Inferior parietal cortex (tissue), 1 donor: ENCODE measurements around the gene MKNK1.
A peak's percentile ranks its signal among the peaks of the same experiment; 100 is the strongest.

Experiments used
- DNase-seq: peaks from one replicate; pipeline ENCODE4 v3.0.0-alpha.2; 2016; ENCODE audit errors: extremely low spot score

MKNK1 gene

DNA sequence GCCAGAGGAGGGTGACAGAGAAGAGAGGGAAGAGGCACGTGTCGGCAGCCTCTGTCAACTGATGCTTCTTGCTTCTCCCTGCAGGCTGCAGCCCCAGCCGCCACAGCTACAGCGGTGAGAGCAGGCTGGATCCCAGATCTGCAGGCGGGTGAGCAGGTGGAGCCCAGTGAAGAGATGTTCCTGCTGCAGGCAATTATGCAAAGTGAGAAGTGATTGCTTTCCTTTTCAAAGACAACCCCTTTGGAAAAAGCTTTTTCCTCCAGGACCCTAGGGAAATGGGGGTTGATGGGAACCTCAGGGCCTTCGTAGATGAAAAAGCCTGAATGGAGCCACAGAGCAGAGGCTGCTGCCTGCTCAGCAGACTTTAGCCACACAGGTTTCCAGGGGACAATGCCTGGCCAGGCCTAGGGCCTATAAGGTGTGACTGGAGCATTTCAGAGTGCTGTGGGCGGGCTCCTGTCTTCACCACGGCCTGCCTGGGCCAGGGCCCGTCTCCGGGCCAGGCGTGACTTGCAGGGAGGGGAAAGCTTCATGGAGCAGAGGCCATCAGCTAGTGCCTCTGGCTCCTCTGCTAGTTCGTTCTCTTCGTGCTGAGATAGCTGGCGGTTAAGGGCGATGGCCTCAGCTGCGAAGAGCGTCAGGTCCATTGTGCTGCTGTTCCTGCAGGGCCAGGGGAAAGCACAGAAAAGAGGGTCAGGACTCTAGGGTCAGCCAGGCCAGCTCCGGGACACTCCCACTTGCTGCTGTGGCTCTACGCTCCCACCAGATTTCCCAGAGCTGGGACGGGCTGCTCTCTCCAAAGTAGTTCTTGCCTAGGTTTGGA, 45.7 kb downstream of the MKNK1 start:
- DNase-seq: no peak

DNA sequence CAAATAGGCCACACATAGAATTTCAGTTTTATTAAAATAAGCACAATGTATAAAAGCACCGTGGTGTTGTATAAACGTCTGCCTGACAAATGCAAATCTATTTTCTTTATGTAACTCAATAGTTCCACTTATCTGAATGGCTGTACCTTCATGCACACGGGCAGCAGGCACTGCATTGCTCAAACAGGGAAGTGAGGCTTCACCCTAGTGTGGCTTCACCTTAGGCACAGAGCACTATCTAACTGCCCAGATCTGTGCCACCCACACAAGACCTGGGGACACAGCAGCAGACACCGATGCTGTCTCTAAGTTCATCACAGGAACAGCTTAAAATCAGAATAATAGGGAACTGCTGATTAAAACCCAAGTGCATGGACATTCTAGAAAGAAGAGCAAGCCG, 46.7 kb downstream of the MKNK1 start:
- no peak for DNase-seq

DNA sequence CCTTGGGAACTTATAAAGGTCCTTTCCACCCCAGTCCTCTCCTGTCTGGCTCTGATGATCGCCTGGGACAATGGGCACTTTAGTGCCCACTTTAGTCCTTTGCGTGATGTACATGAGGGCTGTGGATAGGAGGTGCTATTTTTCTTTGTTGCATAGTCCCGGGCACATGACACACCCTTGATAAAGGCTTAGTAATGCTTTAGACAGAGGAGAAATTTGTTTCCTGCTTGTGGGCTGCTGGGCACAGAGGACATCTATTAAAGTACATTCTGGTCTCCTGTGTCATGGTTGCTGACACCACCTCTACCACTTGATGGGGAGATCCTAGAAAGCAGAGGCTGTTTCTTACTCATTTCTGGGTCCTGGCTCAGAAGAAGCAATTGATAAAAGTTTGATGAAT, 47.2 kb downstream of the MKNK1 start:
- DNase-seq: no peak

DNA sequence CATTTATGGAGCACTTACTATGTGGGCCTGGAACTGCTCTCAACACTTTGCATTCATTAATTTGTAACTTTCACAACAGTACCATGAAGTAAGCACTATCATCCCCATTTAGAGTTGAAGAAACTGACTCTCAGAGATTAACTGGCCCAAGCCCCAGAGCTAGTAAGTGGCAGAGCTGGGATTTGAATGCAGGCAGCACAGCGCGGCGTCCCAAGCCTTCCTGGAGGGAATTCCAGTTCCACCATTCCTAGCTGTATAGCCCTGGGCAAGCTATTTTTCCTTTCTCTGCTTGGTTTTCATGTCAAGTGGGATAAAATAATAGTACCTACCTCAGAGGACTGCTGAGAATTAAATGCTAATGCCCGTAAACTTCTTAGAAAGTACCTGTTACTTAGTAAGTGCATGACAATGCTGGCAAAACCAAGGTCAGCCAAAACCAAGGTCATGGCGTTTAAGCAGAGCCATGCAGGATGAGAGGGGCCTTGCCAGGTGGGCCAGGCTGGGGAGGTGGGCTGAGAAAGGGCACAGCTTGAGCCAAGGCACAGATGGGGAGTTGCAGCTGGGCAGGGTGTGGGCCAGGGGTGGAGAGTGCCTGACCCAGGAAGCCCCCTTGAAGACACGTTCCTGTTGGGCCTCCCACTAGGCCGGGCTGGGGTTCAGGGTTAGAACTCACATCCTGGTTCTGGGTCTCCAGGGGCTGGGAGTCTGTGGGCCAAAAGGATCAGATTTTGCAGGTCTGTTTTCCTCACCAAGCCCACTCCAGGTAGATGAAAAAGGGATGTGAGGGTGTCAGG, 48.0 kb downstream of the MKNK1 start:
- DNase-seq: no peak

DNA sequence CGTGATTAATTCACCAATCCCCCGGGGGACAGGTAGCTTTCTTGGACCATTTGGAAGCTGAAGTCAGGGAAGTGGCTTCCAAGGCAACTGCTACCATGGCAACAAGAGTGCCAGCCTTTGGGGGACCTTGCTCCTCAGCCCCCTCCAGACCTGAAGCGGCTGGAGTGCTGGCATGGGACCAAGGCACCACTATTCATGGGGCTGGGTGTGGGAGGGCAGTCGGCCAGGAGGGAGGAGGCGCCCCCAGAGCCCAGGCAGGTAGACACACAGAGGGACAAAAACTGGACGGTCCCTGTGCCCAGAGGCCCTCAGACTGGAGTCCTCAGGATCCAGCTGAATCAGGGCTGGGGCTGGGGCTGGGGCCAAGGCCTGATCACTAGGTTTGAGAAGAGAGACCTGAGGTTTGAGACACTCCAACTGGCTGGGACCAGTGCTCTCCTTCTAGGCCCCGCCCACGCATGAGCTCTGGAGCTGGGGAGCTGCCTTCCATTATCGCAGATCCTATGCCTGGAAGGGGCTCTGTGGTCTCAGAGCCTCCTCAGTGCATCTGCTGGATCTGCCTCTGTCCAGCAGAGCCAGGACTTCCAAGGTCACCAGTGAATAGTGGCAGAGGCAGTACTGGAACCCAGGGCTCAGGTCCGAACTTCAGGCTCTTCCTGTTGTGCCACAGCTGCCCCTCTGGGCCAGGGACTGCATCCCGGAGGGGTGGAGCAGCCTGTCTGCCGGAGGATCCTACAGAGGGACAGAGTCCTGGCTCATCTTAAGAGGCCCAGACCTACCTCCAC, 49.3 kb downstream of the MKNK1 start:
- no peak for DNase-seq

DNA sequence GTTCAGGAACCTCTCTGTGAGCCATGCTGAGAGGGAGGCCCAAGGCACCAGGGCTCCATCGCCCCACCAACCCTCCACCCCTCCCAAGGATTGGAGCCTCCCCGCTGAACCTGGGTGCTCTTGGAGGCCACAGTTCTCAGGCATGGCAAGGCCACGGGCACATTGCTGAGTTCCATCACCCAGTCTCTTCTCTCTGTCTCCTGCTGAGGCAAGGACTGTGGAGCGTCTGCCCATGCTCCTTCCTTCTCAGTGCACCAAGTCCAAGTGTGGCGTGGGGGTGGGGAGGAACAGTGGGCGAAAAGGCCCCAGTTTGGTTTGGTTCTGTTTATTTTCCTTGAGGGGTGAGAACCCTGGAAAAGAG, 49.9 kb downstream of the MKNK1 start:
- DNase-seq: no peak

DNA sequence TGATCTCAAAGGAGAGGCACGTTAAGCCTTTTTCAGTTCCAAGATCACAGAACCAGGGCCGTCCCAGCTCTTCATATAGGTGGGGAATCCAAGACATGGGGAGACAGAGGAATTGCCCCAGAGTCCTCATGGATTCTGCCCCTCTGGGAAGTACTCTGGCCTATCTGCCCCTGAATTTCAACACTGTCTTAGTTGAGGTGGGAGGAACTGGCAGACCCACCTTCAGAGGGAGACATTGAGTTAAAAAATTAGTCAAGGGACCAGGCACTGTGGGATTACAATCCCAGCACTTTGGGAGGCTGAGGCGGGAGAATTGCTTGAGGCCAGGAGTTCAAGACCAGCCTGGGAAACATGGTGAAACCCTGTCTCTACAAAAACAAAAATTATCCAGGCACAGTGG, 50.6 kb downstream of the MKNK1 start:
- DNase-seq: no peak

DNA sequence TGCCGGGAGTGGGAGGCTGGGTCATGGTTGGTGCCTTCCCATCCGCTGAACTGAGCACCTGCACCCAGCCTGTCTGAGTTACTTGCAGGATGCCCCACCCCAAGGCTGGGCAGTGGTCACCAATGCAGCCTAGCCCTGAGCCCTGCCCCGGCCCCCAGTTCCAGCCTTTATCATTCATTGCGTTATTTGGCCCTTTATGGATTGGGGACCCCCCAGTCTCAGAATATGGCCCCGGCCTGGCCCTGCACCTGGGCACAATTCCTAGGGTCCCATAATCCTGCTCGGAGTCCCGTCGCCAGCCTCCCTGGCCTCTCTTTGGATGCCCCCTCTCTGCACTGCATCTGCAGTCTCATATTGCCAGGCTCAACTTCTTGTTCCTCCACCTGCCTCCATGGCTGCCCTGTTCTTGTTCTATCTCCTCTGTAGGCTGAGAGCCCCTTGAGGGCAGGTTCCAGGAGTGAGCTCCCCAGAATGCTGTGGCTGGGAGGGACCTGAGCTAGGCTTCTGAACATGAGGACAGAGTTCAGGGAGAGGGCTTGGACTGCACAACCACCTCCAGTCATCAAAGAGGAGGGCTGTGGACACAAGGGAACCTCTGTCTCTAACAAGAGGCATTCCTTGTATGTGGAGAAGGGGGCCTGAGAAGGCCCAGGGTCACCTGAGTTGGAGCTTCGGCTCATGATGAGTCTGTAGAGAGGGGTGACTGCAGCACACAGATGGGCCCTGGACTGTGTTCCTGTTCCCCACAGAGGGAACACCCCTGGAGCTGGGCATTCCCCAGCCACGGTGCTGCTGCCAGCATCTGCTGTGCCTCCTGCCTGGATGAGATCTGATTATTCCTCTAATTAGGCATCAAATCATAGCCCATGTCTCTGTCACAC, 51.5 kb downstream of the MKNK1 start:
- no peak for DNase-seq

DNA sequence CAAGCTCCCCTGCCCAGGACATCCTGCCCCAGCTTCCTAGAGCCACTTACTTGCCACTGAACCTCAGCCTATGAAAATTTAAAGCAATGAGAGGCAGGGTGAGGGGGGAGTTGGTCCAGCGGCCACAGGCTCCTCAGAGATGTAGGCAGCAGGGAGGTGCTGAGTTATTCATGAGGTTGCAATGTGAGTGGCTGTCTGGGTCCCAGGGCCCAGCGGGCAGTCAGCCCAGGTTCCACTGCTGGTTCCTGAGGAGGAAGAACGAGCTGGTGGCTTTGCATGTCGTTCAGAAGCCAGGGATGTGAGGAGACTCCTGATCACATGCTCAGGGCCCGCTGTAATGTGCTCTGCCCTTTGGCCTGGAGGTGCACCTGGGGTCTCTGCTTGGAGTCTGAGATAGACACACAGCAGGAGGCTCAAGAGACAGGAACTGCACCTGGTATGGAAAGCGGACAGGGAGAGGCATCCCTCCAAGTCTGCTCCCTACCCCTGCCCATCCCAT, 52.4 kb downstream of the MKNK1 start, which contains the start of gene KNCN:
Gene KNCN, minus strand, starts transcription at position 51 of the 499 bp plus-strand sequence. CDS start 432 bp downstream, outside the sequence.
- DNase-seq: no peak

DNA sequence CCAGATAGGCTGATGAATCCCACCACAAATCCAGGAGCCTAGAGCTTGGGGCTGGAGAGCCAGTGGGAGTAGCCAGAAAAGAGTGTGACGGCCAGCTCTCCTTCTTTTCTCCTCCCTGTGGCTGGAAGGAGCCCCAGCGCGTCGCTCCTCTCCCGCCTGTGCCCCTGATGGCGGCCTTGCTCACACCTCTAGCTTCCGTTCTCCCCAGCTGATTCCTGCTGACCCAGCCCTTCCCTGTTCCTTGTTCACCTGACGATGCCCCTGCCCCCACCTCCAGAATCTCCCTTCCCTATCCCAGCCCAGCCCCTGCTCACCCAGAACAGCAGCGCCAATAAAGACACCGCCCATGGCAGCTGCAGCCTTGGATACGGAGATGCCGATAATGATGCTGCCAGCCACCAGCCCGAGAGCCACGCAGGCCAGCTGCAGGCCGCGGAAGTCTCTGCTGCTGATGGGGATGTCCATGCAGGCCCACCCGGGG, 53.3 kb downstream of the MKNK1 start:
- DNase-seq: no peak

DNA sequence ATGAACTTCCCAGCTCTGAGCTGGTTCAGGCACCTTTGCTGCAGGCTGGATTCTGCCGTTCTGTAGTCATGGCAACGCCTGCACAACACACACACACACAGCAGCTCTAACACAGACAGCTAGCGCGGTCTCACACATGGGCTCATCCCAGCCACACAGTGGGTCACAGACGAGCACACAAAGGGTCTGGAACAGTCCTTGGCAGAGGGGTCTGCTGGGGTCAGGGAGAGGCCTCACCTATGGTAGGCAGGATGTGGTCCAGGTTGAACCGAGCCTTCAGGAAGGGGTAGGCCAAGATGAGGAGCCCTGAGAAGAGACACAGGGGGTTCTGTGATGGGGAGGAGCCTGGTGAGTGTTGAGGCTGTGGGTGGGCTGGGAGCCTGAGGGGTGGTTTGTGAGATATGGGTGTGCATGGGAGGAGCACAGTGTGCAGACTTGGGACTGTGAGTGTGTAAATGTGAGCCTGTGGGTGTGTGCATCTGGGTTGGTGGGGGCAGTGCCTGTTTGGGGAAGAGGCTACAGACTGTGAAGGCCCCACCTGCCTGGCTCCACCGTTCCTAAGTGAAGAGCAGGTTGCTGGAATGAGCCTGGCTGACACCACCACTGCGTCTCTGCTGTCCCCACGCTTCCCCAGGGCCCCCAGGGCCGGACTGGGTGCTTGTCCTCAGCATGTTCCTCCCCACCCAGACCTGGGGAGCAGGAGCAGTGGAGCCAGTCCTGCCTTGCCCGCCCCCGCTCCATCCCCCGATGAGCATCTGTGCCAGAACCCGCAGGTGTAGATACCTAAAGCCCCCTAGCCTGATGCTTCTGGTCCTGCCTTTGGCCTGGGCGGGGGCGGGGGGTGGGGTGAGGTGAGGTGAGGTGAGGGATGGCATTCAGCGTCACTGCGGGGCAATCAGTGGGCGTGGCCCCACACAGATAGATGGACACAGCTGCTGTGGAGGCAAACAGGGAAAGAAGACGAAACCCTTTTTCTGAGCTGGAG, 54.1 kb downstream of the MKNK1 start:
- no peak for DNase-seq

DNA sequence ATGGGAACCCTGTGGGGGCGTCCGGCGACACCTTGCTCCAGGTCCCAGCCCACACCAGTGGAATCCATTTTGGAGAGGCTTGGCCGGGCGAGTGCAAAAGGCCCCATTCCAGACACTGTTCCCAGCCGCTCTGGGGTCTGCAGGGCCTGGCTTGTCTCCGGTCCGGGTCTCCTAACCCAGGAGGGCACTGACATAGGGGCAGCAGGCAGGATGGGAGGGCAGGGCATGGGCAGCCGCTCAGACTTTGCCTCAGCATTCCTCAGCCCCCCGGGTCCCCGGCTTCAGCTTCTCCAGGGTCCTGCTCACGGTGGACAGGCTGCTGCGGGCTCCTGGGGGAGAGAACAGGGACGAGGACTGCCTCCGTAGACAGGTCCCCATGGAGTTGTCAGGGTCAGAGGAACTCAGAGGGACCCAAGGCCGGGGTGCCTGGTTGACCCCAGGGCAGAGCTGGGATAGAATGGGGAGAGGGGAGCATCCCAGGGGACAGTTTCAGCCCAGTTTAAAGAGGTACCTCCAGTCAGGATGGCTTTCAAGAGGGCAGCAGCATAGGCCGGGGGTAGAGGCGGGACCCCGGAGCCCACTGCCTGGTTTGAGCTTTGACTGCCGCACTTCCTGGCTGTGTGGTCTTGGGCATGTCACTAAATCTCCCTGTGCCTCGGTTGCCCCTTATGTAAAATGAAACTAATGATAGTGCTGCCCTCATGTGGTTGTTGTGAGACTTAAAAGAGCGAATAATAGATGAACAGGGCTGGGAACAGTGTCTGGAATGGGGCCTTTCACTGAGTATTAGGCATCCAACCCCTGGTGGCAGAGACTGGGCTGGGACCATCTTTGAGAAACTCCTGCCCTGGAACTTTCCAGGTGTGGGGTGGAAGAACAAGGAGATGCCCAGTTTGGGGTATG, 56.3 kb downstream of the MKNK1 start:
- DNase-seq: peak; percentile 69

DNA sequence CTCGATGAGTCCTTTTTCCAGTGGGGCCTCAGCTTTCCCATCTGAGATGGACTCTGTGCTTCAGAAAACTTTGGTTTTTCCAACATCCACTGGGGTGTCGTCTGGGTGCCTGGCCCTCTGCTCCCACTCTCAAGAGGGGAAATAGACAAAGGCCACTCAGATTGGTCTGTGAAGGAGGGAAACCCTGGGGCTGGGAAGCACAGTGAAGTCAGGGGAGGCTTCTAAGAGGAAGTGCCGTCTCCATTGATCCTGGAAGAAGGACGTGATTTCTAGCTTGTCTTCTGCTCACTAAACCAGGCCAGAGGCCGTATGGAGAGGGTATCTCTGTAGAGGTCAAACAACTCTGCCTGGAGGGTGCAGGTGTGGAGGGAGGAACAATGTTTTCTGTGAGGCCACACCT, 57.9 kb downstream of the MKNK1 start:
- no peak for DNase-seq

DNA sequence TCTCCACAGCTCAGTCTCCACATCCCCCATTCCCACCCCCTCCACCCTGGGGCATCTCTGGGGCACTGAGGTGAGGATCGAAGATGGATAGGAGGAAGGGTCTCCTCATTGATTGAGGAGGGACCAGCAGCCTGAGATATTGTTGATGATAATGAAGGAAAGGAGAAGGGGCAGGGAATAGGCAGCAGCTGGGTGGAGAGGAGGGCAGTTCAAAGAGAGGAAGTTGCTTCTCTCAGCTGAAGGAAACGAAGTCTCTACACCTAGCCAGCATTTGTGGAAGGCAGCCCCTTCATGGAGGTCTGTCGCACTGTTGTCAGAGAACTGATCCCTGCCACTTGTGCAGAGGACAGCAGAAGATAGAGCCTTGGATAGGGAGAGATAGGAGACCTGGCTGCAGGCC, 58.3 kb downstream of the MKNK1 start:
- DNase-seq: no peak

DNA sequence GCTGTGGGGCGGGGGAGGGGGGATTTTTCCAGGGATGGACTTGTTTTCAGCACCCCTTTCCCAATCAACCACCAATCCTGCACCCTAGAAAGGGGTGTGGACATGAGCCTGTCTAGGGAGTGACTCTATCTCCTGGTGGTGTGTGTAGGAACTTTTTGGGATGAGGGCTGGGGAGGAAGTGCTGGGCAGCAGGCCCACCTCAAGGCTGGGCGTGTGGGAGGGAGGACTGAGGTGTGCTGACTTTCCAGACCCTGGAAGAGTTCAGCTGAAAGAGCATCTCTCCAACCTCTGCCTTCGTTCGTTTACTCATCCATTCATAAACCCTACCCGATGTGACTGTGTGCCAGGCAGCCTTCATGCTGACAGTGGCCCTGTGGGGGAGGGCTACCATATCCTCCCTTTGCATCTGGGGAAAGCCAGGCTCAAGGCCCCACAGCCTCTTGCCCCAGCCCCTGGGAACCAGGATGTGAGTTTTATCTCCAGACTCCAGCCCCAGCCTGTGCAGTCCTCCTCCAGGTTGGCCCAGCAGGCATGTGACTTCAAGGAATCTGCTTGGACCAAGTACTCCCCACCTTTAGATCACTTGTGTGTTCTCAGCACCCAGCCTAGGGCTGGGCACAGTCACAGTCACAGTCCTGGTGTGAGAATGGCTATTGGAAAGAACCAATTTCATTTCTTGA, 59.4 kb downstream of the MKNK1 start:
- no peak for DNase-seq

DNA sequence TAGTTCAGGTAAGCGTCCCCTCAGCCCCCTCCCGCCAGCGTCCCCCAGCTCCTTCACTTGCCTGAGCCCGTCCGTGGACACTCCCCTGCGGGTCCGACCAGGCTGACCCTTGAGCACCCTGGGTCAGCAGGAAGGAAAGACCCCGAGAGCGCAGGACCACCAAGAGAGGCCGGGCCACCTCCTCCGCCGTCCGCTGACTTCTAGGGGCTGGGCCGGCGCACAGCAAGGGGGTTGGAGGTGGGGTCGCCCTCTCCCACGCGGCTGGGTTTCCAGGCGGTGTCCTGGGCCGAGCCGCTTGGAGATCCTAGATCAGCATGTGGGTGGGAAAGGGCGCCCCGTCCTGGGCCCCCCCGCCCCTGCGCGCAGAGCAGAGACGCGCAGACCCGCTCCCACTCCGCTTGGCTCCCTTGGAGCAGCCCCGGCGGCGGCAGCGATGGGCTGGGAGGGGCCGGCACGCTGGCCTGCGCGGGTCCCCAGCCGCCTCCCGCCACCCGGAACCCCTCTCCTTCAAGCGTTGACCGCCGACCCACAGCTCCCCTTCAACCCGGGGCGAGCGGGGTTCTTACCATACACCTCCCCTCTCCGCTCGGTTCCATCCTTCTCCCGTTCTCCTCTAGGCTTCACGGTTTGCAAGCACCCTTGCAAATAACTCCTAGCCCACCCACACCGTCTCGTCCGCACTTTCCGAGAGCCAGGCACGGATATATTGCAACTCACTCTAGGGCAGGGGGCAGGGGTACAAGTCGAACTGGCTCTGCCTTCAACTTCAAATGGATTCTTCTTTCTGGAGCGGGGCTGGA, 60.1 kb downstream of the MKNK1 start:
- no peak for DNase-seq

DNA sequence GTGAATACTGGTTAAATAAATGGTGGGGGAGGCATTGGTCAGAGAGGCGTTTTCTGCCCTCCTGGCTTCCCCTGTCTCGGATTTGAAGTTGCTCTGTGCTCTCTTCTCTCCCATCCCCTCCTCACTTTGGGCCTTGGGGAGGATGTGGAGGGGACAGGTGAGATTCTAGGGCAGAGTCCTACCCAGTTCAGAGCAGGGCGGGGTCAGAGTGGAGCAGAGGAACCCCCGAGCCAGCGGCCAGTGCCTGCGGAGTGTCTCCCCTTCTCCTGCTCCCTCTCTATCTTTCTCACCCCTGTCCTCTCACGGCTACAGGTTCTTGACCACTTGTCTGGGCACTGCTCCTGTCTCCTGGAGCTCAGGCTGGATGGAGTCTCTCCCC, 60.7 kb downstream of the MKNK1 start:
- no peak for DNase-seq
